Heart left ventricle (tissue), 16 donors: ENCODE results near the gene DES. TPM values are rescaled to one million over a fixed set of nuclear protein-coding genes. Genes with fewer than 3 reads are reported as not detected.

Experiments
- ATAC-seq, 4 donors: fragments of 200-7000 bp; cut with Tn5 transposase; one replicate each; pipeline ENCODE4 v1.9.1; 2020 to 2022; ENCODE audit warnings: moderate library complexity in 4 of 4, mild to moderate bottlenecking in 3 of 4, moderate number of reproducible peaks in 1 of 4
- DNase-seq, 5 donors: peaks; one replicate each; pipeline ENCODE4 v3.0.0-alpha.2; 2020
- H3K27ac ChIP-seq, 12 donors: fragments of 200-600 bp; sonication (generic) in 4 of 12; one replicate each; pipeline versions ENCODE4 v1.5.0 to v1.8.0; 2016 to 2022; ENCODE audit warnings: mild to moderate bottlenecking in 2 of 12
- H3K27me3 ChIP-seq, 9 donors: fragments of 200-600 bp; sonication (generic) in 2 of 9; one replicate each; pipeline versions ENCODE4 v1.5.1 to v1.8.0; 2016 to 2022; ENCODE audit warnings: mild to moderate bottlenecking in 3 of 9
- H3K36me3 ChIP-seq, 9 donors: fragments of 200-600 bp; sonication (generic) in 2 of 9; one replicate each; pipeline versions ENCODE4 v1.5.0 to v1.8.0; 2018 to 2022; ENCODE audit warnings: mild to moderate bottlenecking in 2 of 9
- H3K4me1 ChIP-seq, 12 donors: fragments of 200-600 bp; sonication (generic) in 4 of 12; one replicate each; pipeline versions ENCODE4 v1.5.0 to v1.8.0; 2016 to 2022; ENCODE audit warnings: mild to moderate bottlenecking in 3 of 12
- H3K4me3 ChIP-seq, 12 donors: fragments of 200-600 bp; sonication (generic) in 4 of 12; one replicate each; pipeline versions ENCODE4 v1.5.0 to v1.8.0; 2017 to 2022; ENCODE audit warnings: mild to moderate bottlenecking in 9 of 12, moderate library complexity in 4 of 12
- H3K9me3 ChIP-seq, 12 donors: fragments of 200-600 bp; sonication (generic) in 4 of 12; one replicate each; pipeline versions ENCODE4 v1.5.0 to v1.8.0; 2016 to 2022; ENCODE audit warnings: mild to moderate bottlenecking in 1 of 12
- CTCF ChIP-seq, 12 donors: fragments of 200-600 bp; sonication (generic) in 4 of 12; IDR thresholded peaks; one replicate each; pipeline versions ENCODE4 v1.5.0 to v1.8.0; 2018 to 2022; ENCODE audit warnings: antibody characterized with exemption in 12 of 12, mild to moderate bottlenecking in 5 of 12
- POLR2A ChIP-seq, 2 donors: fragments of 450-650 bp; IDR thresholded peaks; one replicate each; pipeline ENCODE4 v1.6.1; 2017; ENCODE audit warnings: antibody characterized with exemption in 2 of 2, mild to moderate bottlenecking in 2 of 2, moderate library complexity in 2 of 2
- WGBS, 4 donors: extraction: QIAGEN DNeasy Blood & Tissue Kit in 2 of 4; methylation state at CpG; one replicate each; pipeline versions ENCODE4 v1.1.5 to v1.1.7; 2013 to 2018; 5-methylcytosine and 5-hydroxymethylcytosine counted together
- intact Hi-C, 10 donors: fragments of 100-400 bp; cut with DNase I; formaldehyde crosslinking; loops; one replicate each; pipeline versions ENCODE4 v1.11.1 to v1.14.2; 2022
- polyA plus RNA-seq, 2 donors: library from polyadenylated mRNA; stranded (reverse); fragments of 200-250 nt; gene quantifications; one replicate each; pipeline ENCODE4 v1.2.3, GENCODE V29; 2013
- total RNA-seq, 9 donors: library from RNA; depleted of rRNA in 2 of 9; stranded (reverse); fragments of >200 nt in 2 of 9; fragmentation: NEBNext Ultra II Directional in 3 of 9; extraction: Animal tissue kit (Norgen Biotek cat#: 25700) in 3 of 9; gene quantifications; one replicate each; pipeline versions ENCODE4 v1.1.0 to v1.2.4, GENCODE V29; 2016 to 2023
- donor health status: ischemic (EF 13 %, LVEDD 7.1; RV severe dilation, severe dysfunction).
- donor health status: healthy with polysubstance abuse.
- donor health status: DM: no; HTN: yes; CAD: no.
- donor health status: DM: no; HTN: no; CAD: no.
- donor health status: ischemic (EF 25% LVEDD 6.9; RV normal size, moderate dysfunction).
- donor health status: ischemic (EF 25% LVEDD 5.7; RV mildly dilated, moderate dysfunction).
- donor health status: healthy.
- donor health status: DM: yes; HTN: yes; CAD: no.
- donor health status: ischemic (EF 35%, LVEDD 5.7; RV mildly dilated, moderate dysfunction).
- donor health status: nonischemic (EF 11% LVEDD 7.7; RV severe dilation, severe dysfunction).
- donor health status: DM: yes; HTN: yes; CAD: no.
- donor health status: PGD.
- donor health status: ischemic (EF 29% LVEDD 5.4; RV normal size, mild dysfunction).
- donor health status: nonischemic (EF 23%, LVEDD 6.1; RV moderate dilation, normal function).

Gene DES
- total and polyA plus RNA-seq, 11 donors: 9,618 to 28,674 (median 17,979) TPM

GRCh38 chr2:219415580-219416234 is 2.5 kb upstream of the DES start:
- no peak for DNase-seq
- ATAC-seq: no peak
- WGBS, 4 donors: 43 to 56% (median 46%) methylated on average over 5 of the region's 5 CpGs
- peak overlapping the region in 11 of 12 donors; percentile 27 to 99 (median 96) for H3K27ac ChIP-seq
- intact Hi-C loops: no loop called here
- H3K9me3 ChIP-seq: peaks cover 0 to 14% (median 0%) of the 10 kb centered on the region in 12 donors
- H3K36me3 ChIP-seq: peaks cover 0 to 8% (median 4%) of the 10 kb centered on the region in 9 donors
- peaks cover 0 to 21% (median 13%) of the 10 kb centered on the region in 9 donors for H3K27me3 ChIP-seq
- no peak overlapping the region for H3K4me3 ChIP-seq
- peaks cover 0 to 38% (median 10%) of the 10 kb centered on the region in 12 donors for H3K4me1 ChIP-seq
- TF ChIP-seq CTCF (IDR thresholded peaks at IDR 0.05) (no peak), POLR2A (IDR thresholded peaks at IDR 0.05) (no peak)

GRCh38 chr2:219416235-219416602 is 2.0 kb upstream of the DES start:
- no peak for ATAC-seq
- TF ChIP-seq CTCF (IDR thresholded peaks at IDR 0.05) (no peak), POLR2A (IDR thresholded peaks at IDR 0.05) (no peak)
- Histone ChIP-seq H3K27ac (peak overlapping the region; percentile 27 to 99 (median 96)), H3K9me3 (peaks cover 0 to 14% (median 0%) of the 10 kb centered on the region in 12 donors), H3K4me1 (peaks cover 0 to 38% (median 10%) of the 10 kb centered on the region in 12 donors), H3K4me3 (no peak overlapping the region), H3K36me3 (peaks cover 0 to 13% (median 8%) of the 10 kb centered on the region in 9 donors), H3K27me3 (peaks cover 0 to 21% (median 15%) of the 10 kb centered on the region in 9 donors)
- WGBS, 4 donors: 19 to 24% (median 22%) methylated on average over 3 of the region's 3 CpGs
- intact Hi-C loops: no loop called here
- DNase-seq: no peak

GRCh38 chr2:219416938-219417337 is 1.2 kb upstream of the DES start:
- WGBS, 4 donors: 39 to 54% (median 48%) methylated on average over 4 of the region's 4 CpGs
- Histone ChIP-seq H3K9me3 (peaks cover 0 to 12% (median 0%) of the 10 kb centered on the region in 12 donors), H3K27ac (peak overlapping the region; percentile 27 to 99 (median 96)), H3K36me3 (peaks cover 0 to 19% (median 14%) of the 10 kb centered on the region in 9 donors), H3K27me3 (peaks cover 0 to 21% (median 15%) of the 10 kb centered on the region in 9 donors), H3K4me1 (peaks cover 0 to 38% (median 10%) of the 10 kb centered on the region in 12 donors), H3K4me3 (peak overlapping the region in 1 of 12 donors; percentile 15)
- intact Hi-C loops: loop anchor here in 1 of 10 donors (1.0 kb wide), 1 partner anchor 12 kb away; no protein-coding TSS in a partner anchor
- TF ChIP-seq POLR2A (IDR thresholded peaks at IDR 0.05) (peak in 1 of 2 donors; percentile 27), CTCF (IDR thresholded peaks at IDR 0.05) (no peak)
- peak in 2 of 5 donors; percentile 82 to 83 for DNase-seq
- peak; percentile 36 to 72 (median 58) for ATAC-seq

GRCh38 chr2:219417374-219417773 is 803 bp upstream of the DES start:
- intact Hi-C loops: loop anchor here in 1 of 10 donors (1.0 kb wide), 1 partner anchor 12 kb away; no protein-coding TSS in a partner anchor

More at GRCh38 chr2:219417374-219417773, 803 bp upstream of the DES start:
- TF ChIP-seq POLR2A (IDR thresholded peaks at IDR 0.05) (no peak), CTCF (IDR thresholded peaks at IDR 0.05) (no peak)
- Histone ChIP-seq H3K27ac (peak overlapping the region; percentile 78 to 99 (median 96)), H3K9me3 (peaks cover 0 to 8% (median 0%) of the 10 kb centered on the region in 12 donors), H3K36me3 (peaks cover 0 to 22% (median 17%) of the 10 kb centered on the region in 9 donors), H3K4me1 (peaks cover 0 to 38% (median 10%) of the 10 kb centered on the region in 12 donors), H3K4me3 (peak overlapping the region in 2 of 12 donors; percentile 58 to 77), H3K27me3 (peaks cover 0 to 21% (median 15%) of the 10 kb centered on the region in 9 donors)
- DNase-seq (peak; percentile 69 to 89 (median 79)), ATAC-seq (peak; percentile 60 to 66 (median 62))
- 34 to 59% (median 43%) methylated on average over 7 to 9 of the region's 9 CpGs for whole genome bisulfite sequencing, 4 donors
